Mesendoderm (in vitro differentiated cells): ENCODE data around the gene SLC8A1.

Experiments used
- DNase-seq: peaks from one replicate; pipeline ENCODE4 v3.0.0; 2013
- H2AK5ac ChIP-seq: 2 replicates; pipeline ENCODE4 v1.6.1; 2013; ENCODE audit warnings: low read length, inconsistent platforms
- H2BK120ac ChIP-seq: 2 replicates; pipeline ENCODE4 v1.6.1; 2013; ENCODE audit warnings: low read depth, mild to moderate bottlenecking, low read length, moderate library complexity, mixed read lengths
- H2BK15ac ChIP-seq: replicated peaks from 2 replicates; pipeline ENCODE4 v1.6.1; 2013; ENCODE audit warnings: low read depth, mild to moderate bottlenecking, moderate library complexity
- H2BK5ac ChIP-seq: 2 replicates; pipeline ENCODE4 v1.6.1; 2013; ENCODE audit warnings: low read length, inconsistent platforms
- H3K18ac ChIP-seq: 2 replicates; pipeline ENCODE4 v1.6.1; 2013; ENCODE audit warnings: mild to moderate bottlenecking, low read length, mixed read lengths
- H3K23ac ChIP-seq: one replicate; pipeline ENCODE4 v1.6.1; 2013; ENCODE audit warnings: low read length
- H3K27ac ChIP-seq: 2 replicates; pipeline ENCODE4 v1.5.1; 2013; ENCODE audit warnings: low read depth, mild to moderate bottlenecking, inconsistent platforms, low read length, moderate library complexity
- H3K27me3 ChIP-seq: 2 replicates; pipeline ENCODE4 v1.6.1; 2013; ENCODE audit warnings: low read length, control low read depth, mild to moderate bottlenecking, inconsistent platforms; ENCODE audit not compliant: insufficient read depth, poor library complexity
- H3K36me3 ChIP-seq: 2 replicates; pipeline ENCODE4 v1.6.1; 2013; ENCODE audit warnings: low read length, inconsistent platforms; ENCODE audit not compliant: control insufficient read depth, insufficient read depth
- H3K4ac ChIP-seq: one replicate; pipeline ENCODE4 v1.6.1; 2013; ENCODE audit warnings: low read depth, mild to moderate bottlenecking, low read length, moderate library complexity
- H3K4me1 ChIP-seq: 2 replicates; pipeline ENCODE4 v1.6.1; 2013; ENCODE audit warnings: low read depth, low read length, inconsistent platforms; ENCODE audit not compliant: control insufficient read depth
- H3K4me2 ChIP-seq: 2 replicates; pipeline ENCODE4 v1.6.1; 2013; ENCODE audit warnings: low read length
- H3K4me3 ChIP-seq: 2 replicates; pipeline ENCODE4 v1.5.1; 2013; ENCODE audit warnings: mild to moderate bottlenecking, low read length
- H3K56ac ChIP-seq: one replicate; pipeline ENCODE4 v1.6.1; 2013; ENCODE audit warnings: low read length
- H3K79me1 ChIP-seq: 2 replicates; pipeline ENCODE4 v1.6.1; 2013; ENCODE audit warnings: low read length, inconsistent platforms
- H3K79me2 ChIP-seq: 2 replicates; pipeline ENCODE4 v1.6.1; 2013; ENCODE audit warnings: mild to moderate bottlenecking, low read length; ENCODE audit not compliant: control insufficient read depth, insufficient read depth
- H3K9ac ChIP-seq: 2 replicates; pipeline ENCODE4 v1.6.1; 2013; ENCODE audit warnings: low read length, inconsistent platforms
- H4K5ac ChIP-seq: one replicate; pipeline ENCODE4 v1.6.1; 2013; ENCODE audit warnings: low read length
- H4K8ac ChIP-seq: one replicate; pipeline ENCODE4 v1.6.1; 2013; ENCODE audit warnings: low read depth, mild to moderate bottlenecking, control low read depth, low read length, moderate library complexity
- WGBS: extraction: QIAGEN DNeasy Blood & Tissue Kit; methylation state at CpG from one replicate; pipeline ENCODE4 v1.1.7; 2013; ENCODE audit warnings: low lambda C conversion rate, missing lambda C conversion rate; ENCODE audit not compliant: insufficient coverage; ENCODE audit errors: extremely low coverage; 5-methylcytosine and 5-hydroxymethylcytosine counted together

Gene SLC8A1

GRCh38 chr2:40348038-40348437 is 103.9 kb downstream of the SLC8A1 start:
- Histone ChIP-seq H2AK5ac (no peak overlapping the region), H3K18ac (no peak overlapping the region), H3K79me1 (no peaks in the 10 kb centered on the region), H2BK5ac (no peak overlapping the region), H3K36me3 (no peaks in the 10 kb centered on the region), H3K27me3 (no peaks in the 10 kb centered on the region), H3K79me2 (no peaks in the 10 kb centered on the region), H3K27ac (no peak overlapping the region), H3K56ac (no peak overlapping the region), H2BK120ac (no peak overlapping the region), H2BK15ac (no peak overlapping the region), H4K8ac (no peak overlapping the region), H3K4ac (no peak overlapping the region), H3K9ac (no peak overlapping the region), H3K4me2 (no peak overlapping the region), H4K5ac (no peak overlapping the region), H3K4me3 (no peak overlapping the region), H3K4me1 (no peaks in the 10 kb centered on the region), H3K23ac (no peak overlapping the region)
- no peak for DNase-seq
- WGBS, result no CpG with 5 or more reads among the region's 5 CpGs

GRCh38 chr2:40346535-40347354 is 105.1 kb downstream of the SLC8A1 start:
- H4K8ac ChIP-seq, result no peak overlapping the region
- H3K27me3 ChIP-seq, result no peaks in the 10 kb centered on the region
- no peak overlapping the region for H2BK15ac ChIP-seq
- H4K5ac ChIP-seq, result no peak overlapping the region
- H3K27ac ChIP-seq, result no peak overlapping the region
- no peak overlapping the region for H3K56ac ChIP-seq
- H3K4me2 ChIP-seq, result no peak overlapping the region
- no peak overlapping the region for H3K23ac ChIP-seq
- no peak overlapping the region for H2BK5ac ChIP-seq
- H3K4ac ChIP-seq, result no peak overlapping the region
- no CpG with 5 or more reads among the region's 3 CpGs for WGBS
- no peak overlapping the region for H2BK120ac ChIP-seq
- DNase-seq, result no peak
- H3K79me1 ChIP-seq, result no peaks in the 10 kb centered on the region
- H3K79me2 ChIP-seq, result no peaks in the 10 kb centered on the region
- no peaks in the 10 kb centered on the region for H3K36me3 ChIP-seq
- no peak overlapping the region for H3K9ac ChIP-seq
- H3K4me1 ChIP-seq, result no peaks in the 10 kb centered on the region
- H3K18ac ChIP-seq, result no peak overlapping the region
- no peak overlapping the region for H3K4me3 ChIP-seq
- no peak overlapping the region for H2AK5ac ChIP-seq

GRCh38 chr2:40344364-40344763 is 107.5 kb downstream of the SLC8A1 start:
- H4K5ac ChIP-seq, result no peak overlapping the region
- H3K4me2 ChIP-seq, result no peak overlapping the region
- no peak overlapping the region for H3K4me3 ChIP-seq
- H3K56ac ChIP-seq, result no peak overlapping the region
- H2BK120ac ChIP-seq, result no peak overlapping the region
- no peak overlapping the region for H2BK5ac ChIP-seq
- no peaks in the 10 kb centered on the region for H3K79me1 ChIP-seq
- no peak overlapping the region for H3K9ac ChIP-seq
- H3K27me3 ChIP-seq, result no peaks in the 10 kb centered on the region
- H2AK5ac ChIP-seq, result no peak overlapping the region
- WGBS, result no CpG with 5 or more reads among the region's 1 CpG
- H3K23ac ChIP-seq, result no peak overlapping the region
- no peak for DNase-seq
- no peak overlapping the region for H3K27ac ChIP-seq
- H2BK15ac ChIP-seq, result no peak overlapping the region
- no peaks in the 10 kb centered on the region for H3K36me3 ChIP-seq
- no peaks in the 10 kb centered on the region for H3K79me2 ChIP-seq
- no peaks in the 10 kb centered on the region for H3K4me1 ChIP-seq
- no peak overlapping the region for H3K18ac ChIP-seq
- H4K8ac ChIP-seq, result no peak overlapping the region
- H3K4ac ChIP-seq, result no peak overlapping the region

- no peaks in the 10 kb centered on the region for H3K36me3 ChIP-seq
- no peak overlapping the region for H4K8ac ChIP-seq
- WGBS, result no CpG with 5 or more reads among the region's 2 CpGs
- H4K5ac ChIP-seq, result no peak overlapping the region
- H3K27ac ChIP-seq, result no peak overlapping the region
- no peak overlapping the region for H2AK5ac ChIP-seq
- no peaks in the 10 kb centered on the region for H3K79me2 ChIP-seq
- no peaks in the 10 kb centered on the region for H3K27me3 ChIP-seq
- H3K18ac ChIP-seq, result no peak overlapping the region
- no peak overlapping the region for H3K9ac ChIP-seq
- H3K4me3 ChIP-seq, result no peak overlapping the region
- H3K4me1 ChIP-seq, result no peaks in the 10 kb centered on the region
- H3K23ac ChIP-seq, result no peak overlapping the region
- H2BK15ac ChIP-seq, result no peak overlapping the region
- H2BK5ac ChIP-seq, result no peak overlapping the region
- H3K56ac ChIP-seq, result no peak overlapping the region
- no peak overlapping the region for H3K4me2 ChIP-seq
- no peak overlapping the region for H2BK120ac ChIP-seq
- no peak overlapping the region for H3K4ac ChIP-seq
- H3K79me1 ChIP-seq, result no peaks in the 10 kb centered on the region
- DNase-seq, result no peak
Measured at GRCh38 chr2:40343902-40344301, 108.0 kb downstream of the SLC8A1 start.

GRCh38 chr2:40341198-40341597 is 110.7 kb downstream of the SLC8A1 start:
- no peaks in the 10 kb centered on the region for H3K4me1 ChIP-seq
- no peak for DNase-seq
- no peak overlapping the region for H4K8ac ChIP-seq
- H3K79me2 ChIP-seq, result no peaks in the 10 kb centered on the region
- H3K4me2 ChIP-seq, result no peak overlapping the region
- H3K27me3 ChIP-seq, result no peaks in the 10 kb centered on the region
- no CpG with 5 or more reads among the region's 1 CpG for WGBS
- no peak overlapping the region for H2BK120ac ChIP-seq
- no peak overlapping the region for H3K9ac ChIP-seq
- H2BK5ac ChIP-seq, result no peak overlapping the region
- H3K18ac ChIP-seq, result no peak overlapping the region
- H3K4me3 ChIP-seq, result no peak overlapping the region
- no peaks in the 10 kb centered on the region for H3K79me1 ChIP-seq
- H4K5ac ChIP-seq, result no peak overlapping the region
- H3K4ac ChIP-seq, result no peak overlapping the region
- no peak overlapping the region for H3K27ac ChIP-seq
- H2BK15ac ChIP-seq, result no peak overlapping the region
- H3K23ac ChIP-seq, result no peak overlapping the region
- no peaks in the 10 kb centered on the region for H3K36me3 ChIP-seq
- no peak overlapping the region for H3K56ac ChIP-seq
- H2AK5ac ChIP-seq, result no peak overlapping the region

- H2BK120ac ChIP-seq, result no peak overlapping the region
- no peak for DNase-seq
- no CpG with 5 or more reads among the region's 3 CpGs for WGBS
Measured at GRCh38 chr2:40339026-40339425, 112.9 kb downstream of the SLC8A1 start.

More at GRCh38 chr2:40339026-40339425, 112.9 kb downstream of the SLC8A1 start:
- H3K79me1 ChIP-seq, result no peaks in the 10 kb centered on the region
- no peak overlapping the region for H2BK15ac ChIP-seq
- no peak overlapping the region for H3K56ac ChIP-seq
- H3K4ac ChIP-seq, result no peak overlapping the region
- no peaks in the 10 kb centered on the region for H3K36me3 ChIP-seq
- H3K9ac ChIP-seq, result no peak overlapping the region
- H3K27ac ChIP-seq, result no peak overlapping the region
- no peak overlapping the region for H3K4me3 ChIP-seq
- H2BK5ac ChIP-seq, result no peak overlapping the region
- H3K18ac ChIP-seq, result no peak overlapping the region
- H4K8ac ChIP-seq, result no peak overlapping the region
- no peak overlapping the region for H3K23ac ChIP-seq
- H3K79me2 ChIP-seq, result no peaks in the 10 kb centered on the region
- H3K4me1 ChIP-seq, result no peaks in the 10 kb centered on the region
- H4K5ac ChIP-seq, result no peak overlapping the region
- no peak overlapping the region for H2AK5ac ChIP-seq
- no peak overlapping the region for H3K4me2 ChIP-seq
- H3K27me3 ChIP-seq, result no peaks in the 10 kb centered on the region
